HCT116 (cell line): ENCODE measurements around the gene ARHGAP27. TPM values are rescaled to one million over a fixed set of nuclear protein-coding genes. Genes with fewer than 3 reads are reported as not detected.

Experiments
- ATAC-seq: fragments of 200-7000 bp; cut with Tn5 transposase; 2 replicates; pipeline ENCODE4 v1.9.1; 2020; ENCODE audit warnings: mild to moderate bottlenecking, moderate library complexity
- BruUV-seq: library from RNA; stranded (reverse); fragments of 400-500 nt; replicated peaks from 2 replicates; lab custom pipeline; 2021; lab: Mats Ljungman, UMichigan
- CTCF ChIA-PET: fragments of 300-600 bp; sonication (Branson Sonifier 250); formaldehyde crosslinking; loops from one replicate; lab custom pipeline; 2021; ENCODE audit warnings: antibody characterized with exemption; lab: Charles Lee
- POLR2A ChIA-PET: fragments of 300-600, 350-600 bp; sonication (Branson Sonifier 250); formaldehyde crosslinking; loops from one replicate; lab custom pipeline; 2021; ENCODE audit warnings: antibody characterized with exemption; lab: Charles Lee
- RAD21 ChIA-PET, 2 experiments: fragments of 300-600 bp; sonication (Branson Sonifier 250); formaldehyde crosslinking; loops; one replicate each; lab custom pipeline; 2023; ENCODE audit warnings: low total read pairs in 2 of 2; ENCODE audit not compliant: uncharacterized antibody in 2 of 2, unreplicated experiment in 2 of 2, low non-redundant PET in 1 of 2; lab: Charles Lee
- DNase-seq: peaks from one replicate; pipeline ENCODE4 v3.0.0-alpha.2; 2010; ENCODE audit warnings: low read depth, low spot score
- H2AFZ ChIP-seq: fragments of 200-600 bp; shearing (Covaris generic), sonication (generic); 2 replicates; pipeline ENCODE4 v1.6.1; 2017; ENCODE audit warnings: low read depth, mixed run types, mixed read lengths, antibody characterized with exemption, low read length; ENCODE audit not compliant: poor library complexity, severe bottlenecking
- H3K27ac ChIP-seq: 2 replicates; pipeline ENCODE4 v1.5.1; 2012; ENCODE audit warnings: low read depth, low read length
- H3K27me3 ChIP-seq: fragments of 200-600 bp; sonication (generic); 2 replicates; pipeline ENCODE4 v1.6.1; 2016; ENCODE audit warnings: mixed run types, low read length, mixed read lengths; ENCODE audit not compliant: insufficient read depth
- H3K36me3 ChIP-seq, 2 experiments: fragments of 200-500 bp in 1 of 2; fragments of 200-600 bp in 1 of 2; sonication (Bioruptor generic) in 1 of 2; sonication (generic) in 1 of 2; 2 replicates each; pipeline versions ENCODE4 v1.5.1 to v1.6.1; 2014 to 2016; ENCODE audit warnings: low read length in 2 of 2, inconsistent platforms in 1 of 2, mixed read lengths in 1 of 2, mixed run types in 1 of 2; ENCODE audit not compliant: insufficient read depth in 2 of 2, control insufficient read depth in 1 of 2
- H3K4me1 ChIP-seq, 2 experiments: fragments of 200-600 bp in 1 of 2; sonication (generic) in 1 of 2; 2 replicates each; pipeline versions ENCODE4 v1.5.1 to v1.6.1; 2012 to 2017; ENCODE audit warnings: low read length in 2 of 2, inconsistent platforms in 1 of 2, mild to moderate bottlenecking in 1 of 2, mixed read lengths in 1 of 2, mixed run types in 1 of 2, moderate library complexity in 1 of 2; ENCODE audit not compliant: insufficient read depth in 2 of 2, control insufficient read depth in 1 of 2
- H3K4me2 ChIP-seq: fragments of 200-600 bp; sonication (generic); 2 replicates; pipeline ENCODE4 v1.6.1; 2017; ENCODE audit warnings: mixed run types, low read length, mixed read lengths
- H3K4me3 ChIP-seq, 2 experiments: fragments of 200-600 bp in 1 of 2; sonication (generic) in 1 of 2; replicated peaks in 1 of 2; 2 replicates each; pipeline ENCODE4 v1.5.1; 2011 to 2016; ENCODE audit warnings: low read length in 2 of 2, control low read depth in 1 of 2, low read depth in 1 of 2, mild to moderate bottlenecking in 1 of 2, mixed read lengths in 1 of 2, mixed run types in 1 of 2
- H3K79me2 ChIP-seq: fragments of 200-600 bp; sonication (generic); 2 replicates; pipeline ENCODE4 v1.6.1; 2017; ENCODE audit warnings: mild to moderate bottlenecking, mixed run types, low read length, moderate library complexity, mixed read lengths; ENCODE audit not compliant: insufficient read depth
- H3K9ac ChIP-seq: fragments of 200-600 bp; sonication (generic); 2 replicates; pipeline ENCODE4 v1.6.1; 2016; ENCODE audit warnings: low read length, mixed read lengths
- H3K9me2 ChIP-seq: fragments of 200-600 bp; sonication (generic), shearing (Covaris generic); 2 replicates; pipeline ENCODE4 v1.6.1; 2017; ENCODE audit warnings: mixed run types, mild to moderate bottlenecking, moderate library complexity; ENCODE audit not compliant: insufficient read depth
- H3K9me3 ChIP-seq, 2 experiments: fragments of 200-500 bp in 1 of 2; fragments of 200-600 bp in 1 of 2; sonication (Bioruptor generic) in 1 of 2; sonication (generic) in 1 of 2; 2 replicates each; pipeline ENCODE4 v1.6.1; 2014 to 2017; ENCODE audit warnings: low read length in 2 of 2, mixed read lengths in 2 of 2, inconsistent platforms in 1 of 2, low read depth in 1 of 2, mild to moderate bottlenecking in 1 of 2, mixed run types in 1 of 2, moderate library complexity in 1 of 2; ENCODE audit not compliant: control insufficient read depth in 1 of 2, insufficient read depth in 1 of 2
- H4K20me1 ChIP-seq: fragments of 200-600 bp; sonication (generic), shearing (Covaris generic); 2 replicates; pipeline ENCODE4 v1.6.1; 2017; ENCODE audit warnings: mixed run types, mild to moderate bottlenecking, moderate library complexity; ENCODE audit not compliant: insufficient read depth
- CBX3 ChIP-seq: IDR thresholded peaks from 2 replicates; pipeline ENCODE4 v1.6.1; 2012; ENCODE audit warnings: low read depth
- EGR1 ChIP-seq: IDR thresholded peaks from 2 replicates; pipeline ENCODE4 v1.6.1; 2012; ENCODE audit warnings: low read depth
- ELF1 ChIP-seq: IDR thresholded peaks from 2 replicates; pipeline ENCODE4 v1.6.1; 2012; ENCODE audit warnings: low read depth, borderline replicate concordance
- EZH2 ChIP-seq: fragments of 200-600 bp; sonication (generic); IDR thresholded peaks from 2 replicates; pipeline ENCODE4 v1.6.1; 2017; ENCODE audit warnings: antibody characterized with exemption, mixed run types
- EZH2phosphoT487 ChIP-seq: fragments of 200-600 bp; IDR thresholded peaks from 2 replicates; pipeline ENCODE4 v1.6.1; 2018; ENCODE audit warnings: antibody characterized with exemption, borderline replicate concordance
- JUND ChIP-seq: IDR thresholded peaks from 2 replicates; pipeline ENCODE4 v1.6.1; 2012
- POLR2A ChIP-seq: IDR thresholded peaks from 2 replicates; pipeline ENCODE4 v1.7.0; 2011; ENCODE audit warnings: borderline replicate concordance; ENCODE audit not compliant: insufficient read depth, insufficient read length; ENCODE audit errors: extremely low read depth
- RAD21 ChIP-seq: IDR thresholded peaks from 2 replicates; pipeline ENCODE4 v1.6.1; 2012; ENCODE audit warnings: low read depth, mild to moderate bottlenecking
- ZFX ChIP-seq: fragments of 450-650 bp; IDR thresholded peaks from 2 replicates; pipeline ENCODE4 v1.6.1; 2017
- ZNF274 ChIP-seq: fragments of 200-500 bp; sonication (Bioruptor generic); IDR thresholded peaks from 2 replicates; pipeline ENCODE4 v1.6.1; 2014; ENCODE audit warnings: mild to moderate bottlenecking, low read depth, low read length, inconsistent platforms
- intact Hi-C: fragments of 100-400 bp; cut with micrococcal nuclease; formaldehyde crosslinking; loops from 2 replicates; pipeline ENCODE4 v1.10.0; 2022
- total RNA-seq: library from RNA; stranded (reverse); gene quantifications from one replicate; pipeline ENCODE4 v1.2.1, GENCODE V29; 2021; ENCODE audit not compliant: unreplicated experiment
- TF ChIP-seq, protein P1 (sequence below), 3 experiments: fragments of 200-600 bp in 1 of 3; sonication (generic) in 1 of 3; IDR thresholded peaks in 2 of 3; conservative IDR thresholded peaks in 1 of 3; 2 replicates each; pipeline ENCODE4 v1.5.1; 2012 to 2017; ENCODE audit warnings: low read depth in 2 of 3, low read length in 2 of 3, antibody characterized with exemption in 1 of 3, borderline replicate concordance in 1 of 3, control low read depth in 1 of 3, mild to moderate bottlenecking in 1 of 3, mixed read lengths in 1 of 3, mixed run types in 1 of 3, moderate library complexity in 1 of 3; ENCODE audit not compliant: insufficient read depth in 1 of 3
- TF ChIP-seq, protein P2 (sequence below): IDR thresholded peaks from 2 replicates; pipeline ENCODE4 v1.6.1; 2011; ENCODE audit warnings: mild to moderate bottlenecking, low read length, moderate library complexity; ENCODE audit not compliant: insufficient replicate concordance; ENCODE audit errors: extremely low read depth

The ARHGAP27 gene
- total RNA-seq, 1 experiment from 2014 or later: 46.7 TPM

DNA sequence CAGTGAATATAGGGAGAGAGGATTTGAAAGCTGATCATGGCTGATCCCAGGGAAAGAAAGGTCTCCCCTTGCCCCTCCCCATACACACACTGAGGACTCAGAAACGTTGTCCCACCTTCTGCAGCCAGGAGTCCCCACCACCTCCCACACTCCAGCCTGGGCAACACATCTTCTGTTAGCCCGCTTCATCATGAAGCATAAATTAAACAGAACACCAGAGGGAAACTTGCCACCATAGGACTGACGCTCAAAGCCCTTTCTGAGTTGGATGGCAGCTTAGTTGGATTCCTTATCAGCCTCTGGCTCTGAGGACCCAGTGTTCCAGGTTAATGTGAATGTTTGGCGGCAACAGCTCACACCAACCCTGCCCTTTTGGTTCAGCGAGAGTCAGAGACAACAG is 33.9 kb downstream of the ARHGAP27 start:
- Histone ChIP-seq H3K9me2 (no peaks in the 10 kb centered on the region), H3K27ac (no peak overlapping the region), H3K79me2 (no peaks in the 10 kb centered on the region), H3K9me3 (no peaks in the 10 kb centered on the region), H3K9ac (no peak overlapping the region), H3K4me3 (no peak overlapping the region), H3K4me2 (no peak overlapping the region), H3K27me3 (no peaks in the 10 kb centered on the region), H3K36me3 (peaks cover 7 to 29% of the 10 kb centered on the region in 2 experiments; a peak in 3 of 4 replicates), H3K4me1 (peaks cover 0 to 8% of the 10 kb centered on the region in 2 experiments; a peak in 1 of 4 replicates), H4K20me1 (no peaks in the 10 kb centered on the region), H2AFZ (no peak overlapping the region)
- BruUV-seq: no TSS peak
- DNase-seq (no peak), ATAC-seq (no peak)
- ChIA-PET RAD21 (no interaction called here), CTCF (interaction anchor here (9.5 kb wide), 1 partner anchor 27 kb away, joined by 58 read pairs; no protein-coding TSS in a partner anchor), POLR2A (interaction anchor here (1.1 to 1.5 kb wide), 2 partner anchors 26 to 83 kb away, joined by 3 to 5 read pairs; no protein-coding TSS in a partner anchor)
- TF ChIP-seq ZFX (no peak), RAD21 (0 out of 2 replicates have a peak, but pooled peaks have one; percentile 6)
- TF ChIP-seq, protein P1, sequence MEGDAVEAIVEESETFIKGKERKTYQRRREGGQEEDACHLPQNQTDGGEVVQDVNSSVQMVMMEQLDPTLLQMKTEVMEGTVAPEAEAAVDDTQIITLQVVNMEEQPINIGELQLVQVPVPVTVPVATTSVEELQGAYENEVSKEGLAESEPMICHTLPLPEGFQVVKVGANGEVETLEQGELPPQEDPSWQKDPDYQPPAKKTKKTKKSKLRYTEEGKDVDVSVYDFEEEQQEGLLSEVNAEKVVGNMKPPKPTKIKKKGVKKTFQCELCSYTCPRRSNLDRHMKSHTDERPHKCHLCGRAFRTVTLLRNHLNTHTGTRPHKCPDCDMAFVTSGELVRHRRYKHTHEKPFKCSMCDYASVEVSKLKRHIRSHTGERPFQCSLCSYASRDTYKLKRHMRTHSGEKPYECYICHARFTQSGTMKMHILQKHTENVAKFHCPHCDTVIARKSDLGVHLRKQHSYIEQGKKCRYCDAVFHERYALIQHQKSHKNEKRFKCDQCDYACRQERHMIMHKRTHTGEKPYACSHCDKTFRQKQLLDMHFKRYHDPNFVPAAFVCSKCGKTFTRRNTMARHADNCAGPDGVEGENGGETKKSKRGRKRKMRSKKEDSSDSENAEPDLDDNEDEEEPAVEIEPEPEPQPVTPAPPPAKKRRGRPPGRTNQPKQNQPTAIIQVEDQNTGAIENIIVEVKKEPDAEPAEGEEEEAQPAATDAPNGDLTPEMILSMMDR (IDR thresholded peaks at IDR 0.05 in 2 of 3, conservative IDR thresholded peaks at IDR 0.05 in 1 of 3; ENCODE audit: borderline replicate concordance in 1 of 3, insufficient read depth in 1 of 3, low read depth in 2 of 3, low read length in 2 of 3): 0 out of 6 replicates have a peak, but pooled peaks of 1 of the 3 experiments have one; percentile 15
- intact Hi-C loops: no loop called here

DNA sequence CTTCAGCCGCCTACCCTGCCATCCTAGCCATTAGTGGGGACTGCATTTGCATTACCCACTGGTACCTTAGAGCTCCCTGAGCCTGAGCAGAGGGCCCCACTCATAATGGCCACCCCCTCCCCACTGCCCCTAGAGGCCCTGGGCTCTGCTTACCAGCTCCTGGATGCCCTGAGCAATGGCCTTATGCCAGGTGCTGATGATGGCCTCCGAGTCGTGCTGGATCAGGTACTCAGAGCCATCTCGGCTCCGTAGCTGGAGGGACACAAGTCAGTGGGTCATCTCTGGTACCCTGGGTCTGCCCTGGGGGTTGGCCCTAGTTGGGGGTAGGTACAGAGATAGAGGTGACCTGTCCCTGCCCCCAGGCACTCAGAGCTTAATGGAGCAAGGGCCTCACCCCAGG is 34.9 kb downstream of the ARHGAP27 start:
- Histone ChIP-seq H3K27ac (no peak overlapping the region), H2AFZ (no peak overlapping the region), H3K27me3 (no peaks in the 10 kb centered on the region), H3K4me3 (no peak overlapping the region), H3K9me2 (no peaks in the 10 kb centered on the region), H3K9ac (no peak overlapping the region), H3K4me1 (peaks cover 0 to 8% of the 10 kb centered on the region in 2 experiments; a peak in 1 of 4 replicates), H3K4me2 (no peak overlapping the region), H3K36me3 (peaks cover 7 to 21% of the 10 kb centered on the region in 2 experiments; a peak in 3 of 4 replicates), H3K79me2 (no peaks in the 10 kb centered on the region), H4K20me1 (no peaks in the 10 kb centered on the region), H3K9me3 (no peaks in the 10 kb centered on the region)
- ChIA-PET POLR2A (no interaction called here), CTCF (interaction anchor here (1.3 to 9.5 kb wide), 2 partner anchors 12 to 28 kb away, joined by 3 to 58 read pairs; no protein-coding TSS in a partner anchor), RAD21 (no interaction called here)
- DNase-seq (no peak), ATAC-seq (no peak)
- TF ChIP-seq EZH2 (no peak), POLR2A (no peak), JUND (no peak), ZNF274 (no peak), ZFX (no peak), EZH2phosphoT487 (no peak), ELF1 (no peak), EGR1 (no peak), CBX3 (no peak)
- TF ChIP-seq, protein P2, sequence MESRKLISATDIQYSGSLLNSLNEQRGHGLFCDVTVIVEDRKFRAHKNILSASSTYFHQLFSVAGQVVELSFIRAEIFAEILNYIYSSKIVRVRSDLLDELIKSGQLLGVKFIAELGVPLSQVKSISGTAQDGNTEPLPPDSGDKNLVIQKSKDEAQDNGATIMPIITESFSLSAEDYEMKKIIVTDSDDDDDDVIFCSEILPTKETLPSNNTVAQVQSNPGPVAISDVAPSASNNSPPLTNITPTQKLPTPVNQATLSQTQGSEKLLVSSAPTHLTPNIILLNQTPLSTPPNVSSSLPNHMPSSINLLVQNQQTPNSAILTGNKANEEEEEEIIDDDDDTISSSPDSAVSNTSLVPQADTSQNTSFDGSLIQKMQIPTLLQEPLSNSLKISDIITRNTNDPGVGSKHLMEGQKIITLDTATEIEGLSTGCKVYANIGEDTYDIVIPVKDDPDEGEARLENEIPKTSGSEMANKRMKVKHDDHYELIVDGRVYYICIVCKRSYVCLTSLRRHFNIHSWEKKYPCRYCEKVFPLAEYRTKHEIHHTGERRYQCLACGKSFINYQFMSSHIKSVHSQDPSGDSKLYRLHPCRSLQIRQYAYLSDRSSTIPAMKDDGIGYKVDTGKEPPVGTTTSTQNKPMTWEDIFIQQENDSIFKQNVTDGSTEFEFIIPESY: no peak
- TF ChIP-seq, protein P1 (IDR thresholded peaks at IDR 0.05 in 2 of 3, conservative IDR thresholded peaks at IDR 0.05 in 1 of 3; ENCODE audit: borderline replicate concordance in 1 of 3, insufficient read depth in 1 of 3, low read depth in 2 of 3, low read length in 2 of 3): no peak
- BruUV-seq: no TSS peak
- intact Hi-C loops: no loop called here
